HepG2 (cell line): Measurements from ENCODE around the gene TBC1D22A. TPM values are rescaled to one million over a fixed set of nuclear protein-coding genes. Genes with fewer than 3 reads are reported as not detected.

Experiments used
- ATAC-seq: fragments of 200-7000 bp; cut with Tn5 transposase; 3 replicates; pipeline ENCODE4 v1.9.1; 2020; ENCODE audit warnings: mild to moderate bottlenecking, moderate library complexity
- BruUV-seq: library from RNA; stranded (reverse); fragments of 400-500 nt; replicated peaks from 2 replicates; lab custom pipeline; 2021; lab: Mats Ljungman, UMichigan
- CTCF ChIA-PET: fragments of 300-600 bp; formaldehyde crosslinking; extraction: SDS; loops from one replicate; lab custom pipeline; 2021; ENCODE audit warnings: low total read pairs, inconsistent platforms, low intra/inter-chr PET ratio; lab: Yijun Ruan, JAX
- POLR2A ChIA-PET: fragments of 350-600 bp; sonication (Branson Sonifier 250); formaldehyde crosslinking; loops from one replicate; lab custom pipeline; 2020; ENCODE audit warnings: antibody characterized with exemption, inconsistent platforms; lab: Yijun Ruan, JAX
- DNase-seq: peaks from one replicate; pipeline ENCODE4 v3.0.0-alpha.2; 2015; ENCODE audit warnings: low spot score
- FAIRE-seq: peaks from 3 replicates; lab custom pipeline; 2011; peaks lifted over from hg19 to GRCh38; lab: Jason Lieb, UNC
- H2AFZ ChIP-seq: one replicate; pipeline ENCODE4 v1.6.1; 2011; ENCODE audit warnings: low read length, inconsistent platforms
- H3K27ac ChIP-seq: fragments of 300-600 bp; 3 replicates; pipeline ENCODE4 v1.8.0; 2011; ENCODE audit warnings: mixed run types, mild to moderate bottlenecking, mixed read lengths, low read length, inconsistent platforms; ENCODE audit not compliant: insufficient read depth; ENCODE audit errors: extremely low read length
- H3K27me3 ChIP-seq, 2 experiments: fragments of 200-600 bp in 1 of 2; 2 replicates in 1 of 2; 3 replicates in 1 of 2; pipeline versions ENCODE4 v1.6.0 to v1.8.0; 2011; ENCODE audit warnings: low read length in 2 of 2, mild to moderate bottlenecking in 2 of 2, moderate library complexity in 2 of 2, inconsistent platforms in 1 of 2; ENCODE audit not compliant: insufficient read depth in 2 of 2, control insufficient read depth in 1 of 2
- H3K36me3 ChIP-seq, 2 experiments: fragments of 200-600 bp in 1 of 2; replicated peaks in 1 of 2; 2 replicates in 1 of 2; 3 replicates in 1 of 2; pipeline versions ENCODE4 v1.5.1 to v1.8.0; 2011; ENCODE audit warnings: low read length in 2 of 2, inconsistent platforms in 1 of 2; ENCODE audit not compliant: insufficient read depth in 2 of 2, control insufficient read depth in 1 of 2
- H3K4me1 ChIP-seq: 2 replicates; pipeline ENCODE4 v1.5.1; 2012; ENCODE audit warnings: low read length, inconsistent platforms; ENCODE audit not compliant: insufficient read depth
- H3K4me2 ChIP-seq: 2 replicates; pipeline ENCODE4 v1.6.0; 2011; ENCODE audit warnings: low read depth, low read length, inconsistent platforms
- H3K4me3 ChIP-seq, 3 experiments: fragments of 200-600 bp in 1 of 3; sonication (generic), shearing (Covaris generic) in 1 of 3; replicated peaks in 1 of 3; 2 replicates each; pipeline ENCODE4 v1.5.1; 2011 to 2016; ENCODE audit warnings: low read length in 3 of 3, inconsistent platforms in 2 of 3, low read depth in 2 of 3, mild to moderate bottlenecking in 2 of 3, control low read depth in 1 of 3, mixed read lengths in 1 of 3; ENCODE audit not compliant: insufficient read depth in 1 of 3
- H3K79me2 ChIP-seq: one replicate; pipeline ENCODE4 v1.6.1; 2011; ENCODE audit warnings: low read length, inconsistent platforms; ENCODE audit not compliant: insufficient read depth
- H3K9ac ChIP-seq: 2 replicates; pipeline ENCODE4 v1.6.0; 2011; ENCODE audit warnings: mild to moderate bottlenecking, low read depth, low read length, inconsistent platforms; ENCODE audit not compliant: insufficient read depth
- H3K9me3 ChIP-seq: 2 replicates; pipeline ENCODE4 v1.5.1; 2012; ENCODE audit warnings: mild to moderate bottlenecking, low read length
- H4K20me1 ChIP-seq: 2 replicates; pipeline ENCODE4 v1.6.0; 2011; ENCODE audit warnings: inconsistent platforms, mild to moderate bottlenecking, low read length, moderate library complexity; ENCODE audit not compliant: insufficient read depth
- ZNF10 ChIP-seq: sonication (generic); formaldehyde crosslinking; IDR thresholded peaks from 2 replicates; pipeline ENCODE4 v1.4.0; 2020; ENCODE audit warnings: mild to moderate bottlenecking, low read depth, missing genetic modification reagents, borderline replicate concordance
- ZNF687 ChIP-seq: sonication (generic); formaldehyde crosslinking; IDR thresholded peaks from 2 replicates; pipeline ENCODE4 v1.5.1; 2020; ENCODE audit warnings: mild to moderate bottlenecking, missing genetic modification reagents, moderate library complexity
- WGBS: methylation state at CpG from one replicate; pipeline ENCODE4 v1.1.6; 2017; ENCODE audit warnings: low lambda C conversion rate; 5-methylcytosine and 5-hydroxymethylcytosine counted together
- in situ Hi-C: cut with HindIII; loops from 2 replicates; pipeline ENCODE4 v1.10.0; 2017; ENCODE audit warnings: low pct_unique_long_range_greater_than_20kb; ENCODE audit not compliant: extremely low pct_ligation_motif_present
- intact Hi-C: fragments of 100-400 bp; cut with micrococcal nuclease; formaldehyde crosslinking; loops from one replicate; pipeline ENCODE4 v1.10.0; 2022; ENCODE audit not compliant: unreplicated experiment
- polyA plus RNA-seq, 8 experiments: library from polyadenylated mRNA; depleted of rRNA in 3 of 8; stranded (reverse) in 7 of 8; unstranded in 1 of 8; fragments of >200 nt; fragmentation: Illumina TruSeq in 4 of 8; extraction: Trizol in 4 of 8; gene quantifications; 2 replicates each; pipeline versions ENCODE4 v1.2.1 to v1.2.3, GENCODE V29; 2011 to 2016; ENCODE audit warnings: low read depth in 4 of 8, missing spikeins in 1 of 8, mixed read lengths in 1 of 8; ENCODE audit not compliant: insufficient read depth in 1 of 8
- total RNA-seq, 5 experiments: library from RNA; depleted of rRNA; stranded (reverse); fragments of >200 nt; fragmentation: Illumina TruSeq; extraction: Trizol; gene quantifications; 2 replicates each; pipeline ENCODE4 v1.2.3, GENCODE V29; 2016; ENCODE audit warnings: low read depth in 1 of 5
- TF ChIP-seq, protein P1 (sequence below): sonication (generic); formaldehyde crosslinking; IDR thresholded peaks from 2 replicates; pipeline ENCODE4 v1.5.1; 2020; ENCODE audit warnings: missing genetic modification reagents, mild to moderate bottlenecking, borderline replicate concordance

Gene TBC1D22A
- total and polyA plus RNA-seq, 2 of the 13 experiments (the other 11 are each of a cell fraction or from before 2014, with no cell fraction given), result 17.3 to 18.0 TPM

DNA sequence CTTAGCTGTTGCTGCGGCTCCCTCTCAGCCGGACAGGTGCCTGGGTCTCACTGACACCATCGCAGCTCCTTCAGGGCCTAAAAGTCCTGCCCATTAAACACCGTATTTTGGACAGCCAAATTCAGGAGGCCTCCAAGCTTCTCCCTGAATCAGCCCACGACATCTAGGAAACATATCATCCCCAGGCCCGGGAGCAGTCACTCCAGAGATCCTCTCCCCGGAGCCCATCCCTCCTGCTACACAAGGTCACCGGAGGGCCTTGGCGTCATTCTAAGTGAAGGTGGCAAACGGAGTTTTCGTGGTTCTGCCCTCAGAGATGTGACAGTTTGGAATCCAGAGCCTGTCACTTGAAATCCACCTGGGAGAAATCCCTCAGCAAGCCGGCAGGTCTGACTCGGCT is 232.5 kb downstream of the TBC1D22A start:
- intact Hi-C loops, result no loop called here
- Histone ChIP-seq H3K9ac (no peak overlapping the region), H3K36me3 (peaks cover 8 to 14% of the 10 kb centered on the region in 2 experiments; a peak in 4 of 5 replicates), H4K20me1 (no peaks in the 10 kb centered on the region), H3K27me3 (no peaks in the 10 kb centered on the region), H2AFZ (no peak overlapping the region), H3K4me3 (no peak overlapping the region), H3K4me2 (no peak overlapping the region), H3K27ac (no peak overlapping the region), H3K79me2 (no peaks in the 10 kb centered on the region), H3K4me1 (no peaks in the 10 kb centered on the region), H3K9me3 (no peaks in the 10 kb centered on the region)
- ATAC-seq (no peak), DNase-seq (no peak), FAIRE-seq (no peak)
- ChIA-PET POLR2A (no interaction called here), CTCF (no interaction called here)
- no TSS peak for BruUV-seq
- WGBS, result 91% methylated on average over 12 of the region's 13 CpGs
- TF ChIP-seq, protein P1, sequence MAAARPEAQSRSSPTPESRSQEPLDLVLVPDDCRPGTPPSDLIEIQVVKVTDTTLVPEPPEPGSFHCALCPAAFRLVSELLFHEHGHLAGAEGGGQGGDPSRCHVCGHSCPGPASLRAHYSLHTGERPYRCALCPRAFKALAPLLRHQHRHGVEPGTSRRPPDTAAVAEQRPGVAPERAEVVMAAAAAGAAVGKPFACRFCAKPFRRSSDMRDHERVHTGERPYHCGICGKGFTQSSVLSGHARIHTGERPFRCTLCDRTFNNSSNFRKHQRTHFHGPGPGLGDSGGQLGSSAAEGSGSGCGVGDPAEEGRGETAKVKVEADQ, result no peak
- in situ Hi-C loops, result no loop called here

DNA sequence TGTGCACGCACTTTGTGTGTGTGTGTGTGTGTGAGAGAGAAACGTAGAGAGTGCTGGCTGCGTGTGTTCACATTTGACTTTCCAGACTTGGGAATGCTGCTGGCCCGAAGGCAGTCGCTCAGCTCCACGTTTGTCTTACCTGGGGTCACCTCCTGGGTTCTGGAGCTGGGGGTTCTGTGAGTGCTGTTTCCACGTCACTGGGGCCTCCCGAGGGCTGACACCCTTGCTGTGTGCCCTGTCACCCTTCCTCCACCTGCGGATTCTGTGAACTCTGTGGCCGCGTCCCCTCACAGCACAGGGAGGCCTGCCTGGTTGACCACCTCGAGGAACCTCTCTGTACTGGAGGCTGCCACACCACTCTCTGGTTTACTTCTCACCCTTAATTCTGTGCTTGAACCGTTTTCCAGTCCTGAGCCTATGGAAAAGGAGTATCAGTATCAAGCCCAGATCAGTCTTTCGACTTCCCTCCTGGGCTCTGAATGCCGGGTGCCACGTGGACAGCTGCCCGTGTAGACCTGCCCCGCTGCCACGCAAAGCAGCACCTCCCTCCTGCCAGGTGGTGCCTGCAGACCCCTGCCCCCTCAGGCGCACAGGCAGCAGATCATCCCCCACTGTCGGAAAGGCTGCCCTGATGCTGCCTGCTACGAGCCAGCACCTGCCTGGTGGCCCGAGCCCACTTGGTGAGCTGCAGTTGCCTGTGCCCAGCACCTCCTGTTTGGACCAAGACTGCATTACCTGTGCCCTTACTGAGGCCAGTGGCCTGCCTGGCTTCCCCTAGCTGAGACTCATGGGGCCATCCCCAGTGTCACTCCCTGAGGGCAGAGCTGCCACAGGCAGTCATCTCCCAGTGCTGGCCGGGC is 233.3 kb downstream of the TBC1D22A start:
- no peak overlapping the region for H3K4me2 ChIP-seq
- no peak for ATAC-seq
- H3K36me3 ChIP-seq, result peaks cover 8 to 19% of the 10 kb centered on the region in 2 experiments; a peak in 4 of 5 replicates
- intact Hi-C loops (no loop called here), in situ Hi-C loops (no loop called here)
- H3K9me3 ChIP-seq, result no peaks in the 10 kb centered on the region
- H3K79me2 ChIP-seq, result no peaks in the 10 kb centered on the region
- no peaks in the 10 kb centered on the region for H4K20me1 ChIP-seq
- ChIA-PET CTCF (no interaction called here), POLR2A (no interaction called here)
- H3K4me3 ChIP-seq, result no peak overlapping the region
- no TSS peak for BruUV-seq
- no peaks in the 10 kb centered on the region for H3K4me1 ChIP-seq
- WGBS, result 97% methylated on average over 24 of the region's 24 CpGs
- no peak overlapping the region for H2AFZ ChIP-seq
- H3K27me3 ChIP-seq, result no peaks in the 10 kb centered on the region
- no peak for DNase-seq
- no peak overlapping the region for H3K27ac ChIP-seq
- FAIRE-seq, result no peak
- TF ChIP-seq ZNF10, result no peak
- peak; percentile 11; the same call in 1 of the 2 replicates for TF ChIP-seq ZNF687
- TF ChIP-seq, all 625 proteins: peak for 1
- no peak overlapping the region for H3K9ac ChIP-seq
